ENCODE data around the gene PKD2.

DNA sequence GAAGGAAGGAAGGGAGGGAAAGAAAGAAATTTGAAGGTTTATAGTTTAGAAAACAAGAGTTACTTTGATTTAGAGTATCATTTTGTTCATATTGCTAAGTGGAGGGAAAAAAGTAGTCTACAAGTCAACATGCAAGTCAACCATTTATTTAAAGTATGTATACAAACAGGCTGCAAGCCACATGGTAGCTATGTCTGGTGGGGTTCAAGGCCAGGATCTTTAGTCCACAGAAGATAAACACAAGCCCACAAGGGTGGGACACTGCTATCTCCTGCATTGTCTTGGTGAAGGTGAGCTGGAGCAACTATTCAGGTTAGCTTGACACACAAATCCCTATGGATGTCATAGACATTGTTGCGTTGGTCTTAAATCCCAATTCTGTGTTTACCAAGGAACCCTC lies 79.6 kb downstream of the PKD2 start:
- TF ChIP-seq, protein P1, sequence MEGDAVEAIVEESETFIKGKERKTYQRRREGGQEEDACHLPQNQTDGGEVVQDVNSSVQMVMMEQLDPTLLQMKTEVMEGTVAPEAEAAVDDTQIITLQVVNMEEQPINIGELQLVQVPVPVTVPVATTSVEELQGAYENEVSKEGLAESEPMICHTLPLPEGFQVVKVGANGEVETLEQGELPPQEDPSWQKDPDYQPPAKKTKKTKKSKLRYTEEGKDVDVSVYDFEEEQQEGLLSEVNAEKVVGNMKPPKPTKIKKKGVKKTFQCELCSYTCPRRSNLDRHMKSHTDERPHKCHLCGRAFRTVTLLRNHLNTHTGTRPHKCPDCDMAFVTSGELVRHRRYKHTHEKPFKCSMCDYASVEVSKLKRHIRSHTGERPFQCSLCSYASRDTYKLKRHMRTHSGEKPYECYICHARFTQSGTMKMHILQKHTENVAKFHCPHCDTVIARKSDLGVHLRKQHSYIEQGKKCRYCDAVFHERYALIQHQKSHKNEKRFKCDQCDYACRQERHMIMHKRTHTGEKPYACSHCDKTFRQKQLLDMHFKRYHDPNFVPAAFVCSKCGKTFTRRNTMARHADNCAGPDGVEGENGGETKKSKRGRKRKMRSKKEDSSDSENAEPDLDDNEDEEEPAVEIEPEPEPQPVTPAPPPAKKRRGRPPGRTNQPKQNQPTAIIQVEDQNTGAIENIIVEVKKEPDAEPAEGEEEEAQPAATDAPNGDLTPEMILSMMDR (IDR thresholded peaks at IDR 0.05): no peak
- no peak for TF ChIP-seq POLR2A (IDR thresholded peaks at IDR 0.05)

All from adrenal gland (tissue), 5 donors.